ENCODE measurements around the gene MAP3K5. TPM values are rescaled to one million over a fixed set of nuclear protein-coding genes. Genes with fewer than 3 reads are reported as not detected.

MAP3K5 gene
- total RNA-seq, 2 experiments from 2014 or later: 6.7 to 7.3 TPM

DNA sequence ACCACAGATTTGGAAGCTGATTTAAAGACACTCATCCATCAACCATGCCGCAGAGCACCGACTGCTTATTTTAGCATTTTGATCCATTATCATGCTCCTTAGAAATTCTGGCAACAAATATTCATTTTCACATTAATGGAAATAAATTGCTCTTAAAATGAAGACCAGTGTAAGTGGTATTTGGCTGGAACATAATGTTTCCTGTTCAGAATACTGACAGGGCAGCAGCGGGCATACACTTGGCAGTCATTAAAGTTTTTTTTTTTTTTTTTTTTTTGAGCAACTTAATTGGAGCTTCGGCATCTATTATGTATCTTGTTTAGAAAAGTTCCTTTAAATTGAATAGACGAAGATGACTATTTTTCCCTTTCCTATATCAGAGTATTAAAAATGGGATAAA, 47.4 kb downstream of the MAP3K5 start:
- ATAC-seq: no peak
- no peaks in the 10 kb centered on the region for H3K9me3 Mint-ChIP-seq (ENCODE audit: low read depth)
- POLR2A ChIA-PET: no interaction called here

DNA sequence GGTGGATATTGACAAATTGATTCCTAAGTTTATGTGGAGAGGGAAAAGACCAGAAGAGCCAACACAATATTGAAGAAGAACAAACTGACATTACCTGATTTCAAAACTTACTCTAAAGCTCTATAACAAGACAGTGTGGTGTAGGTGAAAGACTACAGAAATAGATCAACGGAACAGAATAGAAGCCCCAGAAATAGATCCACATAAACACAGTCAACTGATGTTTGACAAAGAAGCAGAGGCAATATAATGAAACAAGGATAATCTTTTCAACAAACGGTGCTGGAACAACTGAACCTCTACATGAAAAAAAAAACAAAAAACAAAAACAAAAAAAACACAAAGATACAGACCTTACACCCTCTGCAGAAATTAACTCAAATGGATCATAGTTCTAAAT, 50.2 kb downstream of the MAP3K5 start:
- CTCF ChIA-PET: no interaction called here
- no peaks in the 10 kb centered on the region for H3K9me3 Mint-ChIP-seq (ENCODE audit: low read depth)
- POLR2A ChIA-PET: no interaction called here

More for the DNA sequence above, 47.4 kb downstream of the MAP3K5 start:
- intact Hi-C loops (cut with DNase I, micrococcal nuclease): no loop called here
- peaks cover 23% of the 10 kb centered on the region for H3K4me1 Mint-ChIP-seq
- CTCF ChIA-PET: interaction anchor here (0.8 to 2.1 kb wide), 3 partner anchors 27 to 100 kb away, joined by 4 to 11 read pairs (median 6); no protein-coding TSS in a partner anchor
- H3K27ac Mint-ChIP-seq: no peak overlapping the region
- H3K27me3 Mint-ChIP-seq: no peaks in the 10 kb centered on the region
- no peak overlapping the region for H3K4me3 Mint-ChIP-seq
- DNase-seq: no peak
- no peaks in the 10 kb centered on the region for H3K36me3 Mint-ChIP-seq (ENCODE audit: low read depth)

DNA sequence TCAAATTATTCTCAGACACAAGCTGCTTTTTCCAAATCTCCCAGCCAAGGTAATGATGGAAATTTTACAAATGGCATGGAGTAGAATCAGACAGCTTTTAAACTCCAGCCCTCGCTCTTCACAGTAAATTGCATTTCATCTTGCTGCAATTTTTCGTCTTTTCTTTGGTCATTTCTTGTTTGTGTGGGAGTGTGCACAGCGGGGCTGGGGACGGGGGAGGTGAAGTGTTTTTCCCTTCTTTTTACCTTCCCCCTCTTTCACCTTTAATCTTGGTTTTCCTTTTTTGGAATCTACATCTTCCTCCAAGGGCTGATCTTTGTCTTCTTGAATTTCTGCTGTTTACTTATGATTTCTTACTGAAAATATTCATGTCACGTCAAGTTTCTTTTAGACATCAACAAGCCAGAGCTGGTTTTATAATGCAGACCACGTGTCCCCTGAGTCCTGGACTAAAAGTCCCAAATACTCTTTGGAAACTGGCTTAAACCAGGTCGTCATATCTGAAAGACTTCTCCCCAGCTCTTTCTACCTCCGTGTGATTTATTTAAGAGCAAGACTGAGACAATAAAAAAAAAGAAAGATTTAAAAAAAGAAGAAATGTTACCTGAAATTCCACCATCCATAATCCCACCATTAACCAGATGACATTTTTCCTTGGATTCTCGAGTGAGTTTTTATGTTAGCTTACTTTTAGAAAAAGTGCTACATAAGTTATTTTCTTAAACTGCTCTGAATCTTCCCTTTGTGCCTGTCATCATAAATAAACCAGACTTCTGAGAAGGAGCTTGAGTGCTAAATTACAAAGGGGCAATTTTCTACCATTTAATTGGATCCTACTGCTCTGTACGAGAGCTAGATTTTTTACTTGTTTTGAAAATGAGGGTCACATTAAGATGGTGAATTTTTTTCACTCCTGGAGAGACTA, 52.0 kb downstream of the MAP3K5 start:
- peaks cover 9% of the 10 kb centered on the region for H3K4me1 Mint-ChIP-seq
- ChIA-PET CTCF (interaction anchor here (0.5 to 3.5 kb wide), 9 partner anchors 15 to 136 kb away, joined by 3 to 16 read pairs (median 4); partner anchors contain the start of gene MAP3K5), POLR2A (interaction anchor here (0.6 kb wide), 1 partner anchor 84 kb away, joined by 3 read pairs; no protein-coding TSS in a partner anchor)
- H3K4me3 Mint-ChIP-seq: no peak overlapping the region
- no peaks in the 10 kb centered on the region for H3K9me3 Mint-ChIP-seq (ENCODE audit: low read depth)
- no peaks in the 10 kb centered on the region for H3K36me3 Mint-ChIP-seq (ENCODE audit: low read depth)
- ATAC-seq (no peak), DNase-seq (no peak)
- H3K27me3 Mint-ChIP-seq: no peaks in the 10 kb centered on the region
- intact Hi-C loops (cut with DNase I, micrococcal nuclease): no loop called here
- no peak overlapping the region for H3K27ac Mint-ChIP-seq

More for the DNA sequence above, 50.2 kb downstream of the MAP3K5 start:
- DNase-seq (no peak), ATAC-seq (no peak)
- Mint-ChIP-seq H3K27ac (no peak overlapping the region), H3K36me3 (ENCODE audit: low read depth) (no peaks in the 10 kb centered on the region), H3K4me3 (no peak overlapping the region), H3K27me3 (no peaks in the 10 kb centered on the region), H3K4me1 (peaks cover 9% of the 10 kb centered on the region)
- intact Hi-C loops (cut with DNase I, micrococcal nuclease): no loop called here

DNA sequence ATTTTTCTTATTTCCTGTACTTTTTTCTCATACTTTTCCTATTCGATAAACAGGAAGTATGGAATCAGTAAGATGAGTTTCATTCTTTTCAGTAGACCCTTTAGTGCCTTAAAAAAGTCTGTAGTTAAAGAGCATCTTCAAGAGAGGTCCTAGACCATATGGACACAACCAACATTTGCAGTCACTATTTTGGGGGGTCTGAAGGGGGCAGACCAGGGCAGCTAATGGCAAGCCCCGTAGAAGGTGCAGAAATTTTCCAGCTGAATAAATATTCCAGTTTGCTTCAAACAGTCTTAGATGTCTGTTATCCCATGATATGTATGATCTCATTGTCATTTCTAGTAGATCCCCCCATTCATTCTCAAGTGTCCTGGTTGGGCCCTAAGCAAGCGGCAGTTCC, 52.8 kb downstream of the MAP3K5 start:
- ChIA-PET POLR2A (no interaction called here), CTCF (interaction anchor here (1.0 to 3.5 kb wide), 5 partner anchors 20 to 95 kb away, joined by 3 to 16 read pairs (median 11); partner anchors contain the start of gene MAP3K5)
- ATAC-seq (no peak), DNase-seq (no peak)
- no peak overlapping the region for H3K27ac Mint-ChIP-seq
- no peaks in the 10 kb centered on the region for H3K9me3 Mint-ChIP-seq (ENCODE audit: low read depth)
- H3K27me3 Mint-ChIP-seq: no peaks in the 10 kb centered on the region
- intact Hi-C loops (cut with DNase I, micrococcal nuclease): no loop called here
- H3K36me3 Mint-ChIP-seq (ENCODE audit: low read depth): no peaks in the 10 kb centered on the region
- H3K4me3 Mint-ChIP-seq: no peak overlapping the region
- peaks cover 9% of the 10 kb centered on the region for H3K4me1 Mint-ChIP-seq

DNA sequence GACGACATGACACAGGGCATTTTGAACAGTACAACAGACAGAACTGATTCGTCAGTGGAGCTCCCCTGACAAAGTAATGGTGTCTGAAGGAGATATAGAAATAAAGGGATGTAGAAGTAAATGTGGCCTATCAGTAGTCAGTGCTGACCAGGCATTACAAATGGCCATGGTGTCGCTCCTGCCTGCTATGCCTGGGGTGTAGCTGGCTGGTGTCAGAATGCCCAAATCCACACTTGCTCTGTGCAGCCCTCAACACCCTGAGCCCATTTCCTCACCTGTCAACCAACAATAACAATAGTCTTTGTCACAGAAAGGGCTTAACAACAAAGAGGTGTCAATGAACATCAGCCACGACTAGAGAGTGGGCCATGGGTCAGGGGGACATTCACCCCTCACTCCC, 53.2 kb downstream of the MAP3K5 start:
- no peak for DNase-seq
- POLR2A ChIA-PET: no interaction called here

DNA sequence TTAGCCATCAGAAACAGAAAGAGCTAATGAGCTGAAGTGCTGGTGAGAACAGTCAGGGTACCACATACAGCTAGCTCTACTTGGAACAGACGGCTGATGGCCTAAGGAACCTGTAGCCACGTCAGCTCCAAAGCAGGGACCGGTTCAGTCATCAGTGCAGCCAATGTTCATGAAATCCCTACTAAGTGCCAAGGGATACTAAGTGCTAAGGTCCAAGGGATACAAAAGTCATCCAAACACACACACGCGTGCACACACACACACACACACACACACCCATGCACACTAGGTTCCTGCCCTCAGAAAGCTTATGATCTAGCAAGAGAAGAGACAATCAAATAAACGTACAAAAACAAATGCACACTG, 53.6 kb downstream of the MAP3K5 start:
- H3K4me1 Mint-ChIP-seq: peaks cover 7% of the 10 kb centered on the region
- POLR2A ChIA-PET: no interaction called here
- no peaks in the 10 kb centered on the region for H3K9me3 Mint-ChIP-seq (ENCODE audit: low read depth)
- ATAC-seq (no peak), DNase-seq (no peak)
- no peaks in the 10 kb centered on the region for H3K36me3 Mint-ChIP-seq (ENCODE audit: low read depth)
- H3K27me3 Mint-ChIP-seq: no peaks in the 10 kb centered on the region
- CTCF ChIA-PET: interaction anchor here (0.8 to 3.5 kb wide), 8 partner anchors 15 to 129 kb away, joined by 3 to 16 read pairs (median 4); partner anchors contain the start of gene MAP3K5
- no peak overlapping the region for H3K4me3 Mint-ChIP-seq
- H3K27ac Mint-ChIP-seq: no peak overlapping the region
- intact Hi-C loops (cut with DNase I, micrococcal nuclease): no loop called here

More for the DNA sequence above, 53.2 kb downstream of the MAP3K5 start:
- CTCF ChIA-PET: interaction anchor here (0.9 to 3.5 kb wide), 6 partner anchors 17 to 130 kb away, joined by 3 to 16 read pairs (median 8); partner anchors contain the start of gene MAP3K5
- Mint-ChIP-seq H3K36me3 (ENCODE audit: low read depth) (no peaks in the 10 kb centered on the region), H3K4me3 (no peak overlapping the region), H3K27ac (no peak overlapping the region), H3K4me1 (peaks cover 9% of the 10 kb centered on the region), H3K27me3 (no peaks in the 10 kb centered on the region), H3K9me3 (ENCODE audit: low read depth) (no peaks in the 10 kb centered on the region)
- intact Hi-C loops (cut with DNase I, micrococcal nuclease): no loop called here
- no peak for ATAC-seq

DNA sequence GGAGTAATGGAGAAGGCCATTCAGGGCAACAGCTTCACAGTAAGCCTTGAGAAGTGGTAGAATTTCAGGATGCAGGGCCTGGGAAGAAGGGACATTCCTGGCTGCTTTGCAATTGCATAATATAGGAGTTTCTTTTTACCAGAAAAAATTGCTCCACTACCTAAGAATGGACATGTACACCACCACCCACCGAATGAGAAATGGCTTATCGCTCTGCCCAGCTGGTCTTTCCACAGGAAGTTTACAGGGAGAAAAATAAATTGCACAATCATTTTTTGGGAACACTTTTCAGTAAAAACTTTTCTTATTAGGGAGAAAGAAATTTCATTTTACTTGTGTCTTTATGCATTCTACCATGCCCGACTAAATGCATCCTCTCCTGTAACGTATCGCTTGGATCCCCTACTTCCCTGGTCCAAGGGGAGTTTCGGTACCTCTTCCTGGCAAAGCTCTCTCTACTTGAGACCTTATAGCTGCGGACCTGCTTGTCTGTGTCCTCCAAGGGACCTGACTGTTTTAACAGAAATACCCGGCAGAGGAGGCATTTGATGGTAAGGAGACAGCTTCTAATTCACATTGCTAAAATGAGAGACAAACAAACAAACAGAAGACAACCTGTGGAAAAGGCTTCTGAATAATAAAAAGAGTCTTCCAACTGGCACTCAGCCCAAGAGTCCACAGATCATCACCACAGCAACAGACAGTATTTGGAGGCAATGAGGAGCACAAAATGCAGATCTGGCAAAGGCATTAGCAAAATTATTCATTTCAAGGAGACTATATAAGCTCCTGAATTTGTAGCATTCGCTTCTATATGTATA, 54.2 kb downstream of the MAP3K5 start:
- Mint-ChIP-seq H3K36me3 (ENCODE audit: low read depth) (no peaks in the 10 kb centered on the region), H3K9me3 (ENCODE audit: low read depth) (no peaks in the 10 kb centered on the region), H3K4me1 (peaks cover 6% of the 10 kb centered on the region), H3K27me3 (no peaks in the 10 kb centered on the region), H3K27ac (no peak overlapping the region), H3K4me3 (no peak overlapping the region)
- no peak for ATAC-seq
- intact Hi-C loops (cut with DNase I, micrococcal nuclease): no loop called here
- POLR2A ChIA-PET: no interaction called here
- no peak for DNase-seq
- CTCF ChIA-PET: interaction anchor here (0.6 to 3.5 kb wide), 7 partner anchors 15 to 129 kb away, joined by 3 to 11 read pairs (median 4); no protein-coding TSS in a partner anchor

DNA sequence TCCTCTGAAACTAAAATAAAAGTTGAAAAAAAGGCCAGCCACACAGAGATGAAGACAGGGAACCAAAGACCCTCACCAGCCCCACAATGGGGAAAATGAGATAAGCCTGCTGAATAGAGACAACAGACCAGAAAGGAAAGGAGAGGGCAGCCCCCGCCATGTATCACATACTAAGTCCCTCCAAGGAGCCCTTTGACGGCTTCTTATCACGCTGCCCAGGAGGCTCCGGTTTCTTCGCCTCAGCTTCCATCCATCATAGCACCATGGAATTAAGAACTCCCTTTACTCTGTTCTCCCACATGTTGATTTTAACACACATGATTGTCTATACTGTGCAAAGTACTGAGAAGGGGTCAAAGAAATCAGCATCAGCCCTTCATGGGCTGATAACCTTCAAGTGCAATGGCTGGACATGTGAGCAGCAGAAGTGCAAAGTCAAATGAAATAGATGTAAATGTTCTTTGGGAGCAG, 54.9 kb downstream of the MAP3K5 start:
- DNase-seq (no peak), ATAC-seq (no peak)
- no peak overlapping the region for H3K27ac Mint-ChIP-seq
- H3K36me3 Mint-ChIP-seq (ENCODE audit: low read depth): no peaks in the 10 kb centered on the region
- intact Hi-C loops (cut with DNase I, micrococcal nuclease): no loop called here
- ChIA-PET POLR2A (no interaction called here), CTCF (interaction anchor here (2.4 kb wide), 1 partner anchor 50 kb away, joined by 11 read pairs; no protein-coding TSS in a partner anchor)
- H3K4me3 Mint-ChIP-seq: no peak overlapping the region
- no peaks in the 10 kb centered on the region for H3K27me3 Mint-ChIP-seq
- H3K4me1 Mint-ChIP-seq: peaks cover 6% of the 10 kb centered on the region
- no peaks in the 10 kb centered on the region for H3K9me3 Mint-ChIP-seq (ENCODE audit: low read depth)

DNA sequence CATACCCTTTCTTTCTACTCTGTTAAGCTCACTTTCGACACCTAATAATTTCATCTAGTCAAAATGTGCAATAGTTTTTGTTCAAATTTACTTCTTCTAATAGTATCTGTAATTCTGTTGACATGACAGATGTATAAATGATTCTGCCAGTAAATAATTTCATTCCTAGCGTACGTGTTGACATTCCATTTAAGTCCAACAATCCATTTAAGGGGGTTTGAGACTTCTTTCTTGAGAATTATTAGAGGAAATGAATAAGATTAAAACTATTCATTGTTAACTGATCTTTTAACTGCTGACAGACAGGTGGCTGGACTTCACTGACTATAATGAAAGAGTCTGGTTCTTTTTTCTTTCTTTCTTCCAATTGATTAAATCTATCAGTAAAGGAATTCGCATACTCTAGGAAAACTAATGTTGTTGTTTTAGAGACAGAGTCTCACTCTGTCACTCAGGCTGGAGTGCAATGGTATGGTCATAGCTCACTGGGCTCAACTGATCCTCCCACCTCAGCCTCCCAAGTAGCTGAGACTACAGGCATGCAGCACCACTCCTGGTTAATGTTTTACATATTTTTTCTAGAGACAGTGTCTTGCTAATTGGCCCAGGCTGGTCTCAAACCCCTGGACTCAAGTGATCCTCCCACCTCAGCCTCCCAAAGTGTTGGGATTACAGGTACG, 55.9 kb downstream of the MAP3K5 start:
- Mint-ChIP-seq H3K27ac (no peak overlapping the region), H3K36me3 (ENCODE audit: low read depth) (no peaks in the 10 kb centered on the region), H3K4me3 (no peak overlapping the region), H3K4me1 (peaks cover 6% of the 10 kb centered on the region), H3K27me3 (no peaks in the 10 kb centered on the region), H3K9me3 (ENCODE audit: low read depth) (no peaks in the 10 kb centered on the region)
- ChIA-PET POLR2A (no interaction called here), CTCF (interaction anchor here (1.2 kb wide), 1 partner anchor 11 kb away, joined by 4 read pairs; no protein-coding TSS in a partner anchor)
- ATAC-seq (no peak), DNase-seq (no peak)
- intact Hi-C loops (cut with DNase I, micrococcal nuclease): no loop called here

DNA sequence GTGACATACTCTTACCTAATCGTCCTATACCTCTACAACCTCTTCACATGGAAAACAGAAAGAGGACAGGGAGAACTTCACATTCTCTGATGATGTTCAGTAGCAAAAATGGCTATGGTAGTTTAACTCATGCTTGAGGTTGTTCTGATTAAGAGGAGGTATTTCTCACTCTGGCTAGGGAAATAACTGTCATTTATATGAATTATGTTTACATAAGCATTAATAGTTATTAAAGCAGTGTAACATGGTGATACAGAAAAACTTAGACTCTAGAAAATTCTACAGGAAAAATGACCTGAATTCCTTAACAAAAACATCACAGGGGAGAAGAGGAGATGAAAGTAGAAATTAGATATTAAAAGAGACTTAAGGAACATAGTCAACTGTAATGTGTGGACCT, 57.3 kb downstream of the MAP3K5 start:
- Mint-ChIP-seq H3K27me3 (no peaks in the 10 kb centered on the region), H3K4me1 (peaks cover 13% of the 10 kb centered on the region), H3K9me3 (ENCODE audit: low read depth) (no peaks in the 10 kb centered on the region), H3K27ac (no peak overlapping the region), H3K4me3 (no peak overlapping the region), H3K36me3 (ENCODE audit: low read depth) (no peaks in the 10 kb centered on the region)
- intact Hi-C loops (cut with DNase I, micrococcal nuclease): no loop called here
- ATAC-seq: no peak
- no peak for DNase-seq
- CTCF ChIA-PET: interaction anchor here (1.2 kb wide), 1 partner anchor 9 kb away, joined by 4 read pairs; no protein-coding TSS in a partner anchor
- POLR2A ChIA-PET: no interaction called here

DNA sequence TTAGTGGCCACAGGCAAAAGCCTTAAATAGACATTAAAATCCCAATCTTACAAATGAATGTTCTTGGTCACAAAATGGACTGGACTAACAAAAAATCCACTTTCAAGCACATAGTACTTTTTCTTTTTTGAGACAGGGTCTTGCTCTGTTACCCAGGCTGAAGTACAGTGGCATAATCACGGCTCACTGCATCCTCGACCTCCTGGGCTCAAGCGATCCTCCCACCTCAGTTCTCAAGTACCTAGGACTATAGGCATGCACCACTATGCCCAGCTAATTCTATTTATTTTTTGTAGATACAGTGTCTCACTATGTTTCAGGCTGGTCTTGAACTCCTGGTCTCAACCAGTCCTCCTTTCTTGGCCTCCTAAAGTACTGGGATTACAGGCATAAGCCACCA, 59.4 kb downstream of the MAP3K5 start:
- ATAC-seq (no peak), DNase-seq (no peak)
- Mint-ChIP-seq H3K4me1 (peaks cover 18% of the 10 kb centered on the region), H3K27me3 (no peaks in the 10 kb centered on the region), H3K4me3 (no peak overlapping the region), H3K27ac (no peak overlapping the region), H3K9me3 (ENCODE audit: low read depth) (no peaks in the 10 kb centered on the region), H3K36me3 (ENCODE audit: low read depth) (no peaks in the 10 kb centered on the region)
- intact Hi-C loops (cut with DNase I, micrococcal nuclease): no loop called here
- POLR2A ChIA-PET: no interaction called here
- CTCF ChIA-PET: interaction anchor here (0.7 to 1.1 kb wide), 2 partner anchors 49 to 87 kb away, joined by 3 read pairs; no protein-coding TSS in a partner anchor

Measured in activated CD4-positive, alpha-beta T cell treated with anti-CD3 and anti-CD28 coated beads for 36 hours (primary cell).